BE2C (cell line): ENCODE results near the gene KIF18B.
"Not testable (repeated sequence)": the region's sequence is repeated elsewhere in the genome, so short reads cannot be mapped to it uniquely, and the experiment has no call there.

ENCODE experiments used
- DNase-seq: peaks from one replicate; pipeline ENCODE4 v3.0.0-alpha.2; 2020
- H3K27me3 ChIP-seq: fragments of 250-450 bp; sonication (Bioruptor Pico); 2 replicates; pipeline ENCODE4 v1.5.1; 2020; ENCODE audit warnings: mild to moderate bottlenecking
- H3K36me3 ChIP-seq: fragments of 250-450 bp; sonication (Bioruptor Pico); 2 replicates; pipeline ENCODE4 v1.5.1; 2020; ENCODE audit warnings: mild to moderate bottlenecking
- H3K4me1 ChIP-seq: fragments of 250-450 bp; sonication (Bioruptor Pico); 2 replicates; pipeline ENCODE4 v1.5.1; 2020
- H3K4me3 ChIP-seq: 2 replicates; pipeline ENCODE4 v1.5.1; 2011; ENCODE audit warnings: low read depth, low read length
- H3K9me3 ChIP-seq: fragments of 250-450 bp; sonication (Bioruptor Pico); 2 replicates; pipeline ENCODE4 v1.5.1; 2020
- CTCF ChIP-seq: IDR thresholded peaks from 2 replicates; pipeline ENCODE4 v1.5.1; 2012; ENCODE audit warnings: mild to moderate bottlenecking, low read depth, low read length

KIF18B gene

GRCh38 chr17:44959821-44960531 lies 12.4 kb upstream of the KIF18B start:
- Histone ChIP-seq H3K36me3 (no peaks in the 10 kb centered on the region), H3K4me3 (peak overlapping the region; percentile 45), H3K4me1 (peaks cover 42% of the 10 kb centered on the region), H3K27me3 (no peaks in the 10 kb centered on the region), H3K9me3 (no peaks in the 10 kb centered on the region)
- DNase-seq, result peak; percentile 56
- no peak for TF ChIP-seq CTCF

GRCh38 chr17:44956998-44957981 lies 9.7 kb upstream of the KIF18B start:
- no peaks in the 10 kb centered on the region for H3K36me3 ChIP-seq
- TF ChIP-seq CTCF, result no peak

GRCh38 chr17:44955674-44956425 lies 8.3 kb upstream of the KIF18B start:
- no peak overlapping the region for H3K4me3 ChIP-seq
- no peak for DNase-seq
- no peaks in the 10 kb centered on the region for H3K9me3 ChIP-seq
- H3K36me3 ChIP-seq, result no peaks in the 10 kb centered on the region
- peaks cover 40% of the 10 kb centered on the region for H3K4me1 ChIP-seq
- no peaks in the 10 kb centered on the region for H3K27me3 ChIP-seq
- no peak for TF ChIP-seq CTCF

More at GRCh38 chr17:44956998-44957981, 9.7 kb upstream of the KIF18B start:
- Histone ChIP-seq H3K4me1 (peaks cover 42% of the 10 kb centered on the region), H3K27me3 (no peaks in the 10 kb centered on the region), H3K9me3 (no peaks in the 10 kb centered on the region), H3K4me3 (no peak overlapping the region)
- peak; percentile 83 for DNase-seq

GRCh38 chr17:44952946-44953475 lies 5.4 kb upstream of the KIF18B start:
- TF ChIP-seq CTCF, result 0 out of 2 replicates have a peak, but pooled peaks have one; percentile 10
- H3K4me1 ChIP-seq, result peaks cover 23% of the 10 kb centered on the region
- H3K4me3 ChIP-seq, result no peak overlapping the region
- no peak for DNase-seq
- H3K9me3 ChIP-seq, result no peaks in the 10 kb centered on the region
- no peaks in the 10 kb centered on the region for H3K36me3 ChIP-seq
- H3K27me3 ChIP-seq, result no peaks in the 10 kb centered on the region

- no peaks in the 10 kb centered on the region for H3K27me3 ChIP-seq
- peaks cover 22% of the 10 kb centered on the region for H3K36me3 ChIP-seq
- no peak for DNase-seq
- H3K4me3 ChIP-seq, result peak overlapping the region; percentile 95
- H3K9me3 ChIP-seq, result no peaks in the 10 kb centered on the region
- H3K4me1 ChIP-seq, result no peaks in the 10 kb centered on the region; the same call in 1 of the 2 replicates
- no peak for TF ChIP-seq CTCF
Measured at GRCh38 chr17:44948315-44948795, 782 bp upstream of the KIF18B start.

GRCh38 chr17:44945652-44946051 lies 1.9 kb downstream of the KIF18B start:
- not testable (repeated sequence) for H3K9me3 ChIP-seq, DNase-seq, H3K27me3 ChIP-seq, H3K4me1 ChIP-seq
- peaks cover 44% of the 10 kb centered on the region for H3K36me3 ChIP-seq
- H3K4me3 ChIP-seq, result peak overlapping the region; percentile 95
